ENCODE data around the gene TMEM30B.
"Not testable (repeated sequence)": the region's sequence is repeated elsewhere in the genome, so short reads cannot be mapped to it uniquely, and the experiment has no call there.

TMEM30B gene

GRCh38 chr14:61266891-61267740 lies 14.0 kb downstream of the TMEM30B start:
- in situ Hi-C loops (cut with MboI; ENCODE audit: low sequenced_read_pairs), result no loop called here

GRCh38 chr14:61266436-61266835 lies 14.7 kb downstream of the TMEM30B start:
- in situ Hi-C loops (cut with MboI; ENCODE audit: low sequenced_read_pairs), result no loop called here

DNA sequence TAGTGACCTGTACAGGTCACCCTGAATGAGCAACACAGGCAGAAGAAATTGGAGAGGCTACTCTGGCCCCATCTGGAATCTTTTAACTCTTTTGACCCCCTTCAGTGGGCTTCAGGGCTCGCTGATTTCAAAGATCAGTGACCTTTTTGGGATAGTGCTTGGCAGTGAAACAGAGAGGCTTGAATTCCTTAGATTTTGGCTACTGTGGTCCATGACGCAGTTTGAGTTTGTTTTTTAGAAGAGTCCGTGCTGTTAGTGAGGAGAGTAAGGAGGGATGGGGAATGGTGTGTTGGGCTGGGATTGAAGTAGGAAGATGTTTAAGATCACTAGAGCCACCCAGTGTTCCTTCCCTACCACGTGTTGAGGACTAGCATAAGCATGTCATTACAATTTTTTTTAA lies 16.5 kb downstream of the TMEM30B start:
- in situ Hi-C loops (cut with MboI; ENCODE audit: low sequenced_read_pairs), result no loop called here

DNA sequence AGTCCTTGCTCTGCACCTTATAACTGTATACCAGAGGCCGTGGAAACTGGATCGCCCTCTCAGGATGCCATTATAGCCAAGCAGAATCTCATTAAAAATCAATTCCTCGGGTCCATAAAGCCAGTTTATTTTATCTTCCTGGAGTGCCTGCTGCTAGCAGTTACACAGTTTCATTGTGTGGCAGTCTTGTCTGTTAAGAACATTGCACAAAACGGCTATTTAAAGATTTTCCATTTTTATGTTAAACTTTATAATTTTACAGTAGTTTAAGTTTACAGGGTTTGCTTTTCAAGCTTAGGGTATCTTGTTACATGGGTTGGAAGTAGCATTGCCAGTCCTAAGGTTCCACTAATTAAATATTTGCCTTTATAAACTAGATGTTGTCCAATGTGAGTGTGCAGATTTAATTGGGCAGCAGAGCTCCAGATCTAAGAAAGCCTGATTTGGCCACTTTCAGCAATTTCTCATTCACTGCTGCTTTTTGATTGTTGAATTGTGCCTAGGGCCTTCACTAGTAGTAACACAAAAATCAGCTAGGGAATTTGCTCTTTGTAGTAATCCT lies 17.0 kb downstream of the TMEM30B start:
- in situ Hi-C loops (cut with MboI; ENCODE audit: low sequenced_read_pairs), result no loop called here

DNA sequence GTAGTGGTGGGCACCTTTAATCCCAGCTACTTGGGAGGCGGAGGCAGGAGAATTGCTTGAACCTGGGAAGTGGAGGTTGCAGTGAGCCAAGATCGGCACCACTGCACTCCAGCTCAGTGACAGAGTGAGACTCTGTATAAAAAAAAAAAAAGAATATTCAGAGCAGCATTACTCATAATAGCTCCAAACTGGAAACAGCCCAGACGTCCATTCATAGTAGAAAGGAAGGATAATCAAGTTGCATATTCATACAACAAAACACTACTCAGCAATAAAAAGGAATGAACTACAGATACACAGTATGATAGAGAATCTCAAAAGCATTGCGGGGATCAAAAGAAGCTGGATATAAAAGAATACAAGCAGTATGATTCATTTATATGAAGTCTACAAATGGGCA lies 19.1 kb downstream of the TMEM30B start:
- in situ Hi-C loops (cut with MboI; ENCODE audit: low sequenced_read_pairs), result no loop called here

DNA sequence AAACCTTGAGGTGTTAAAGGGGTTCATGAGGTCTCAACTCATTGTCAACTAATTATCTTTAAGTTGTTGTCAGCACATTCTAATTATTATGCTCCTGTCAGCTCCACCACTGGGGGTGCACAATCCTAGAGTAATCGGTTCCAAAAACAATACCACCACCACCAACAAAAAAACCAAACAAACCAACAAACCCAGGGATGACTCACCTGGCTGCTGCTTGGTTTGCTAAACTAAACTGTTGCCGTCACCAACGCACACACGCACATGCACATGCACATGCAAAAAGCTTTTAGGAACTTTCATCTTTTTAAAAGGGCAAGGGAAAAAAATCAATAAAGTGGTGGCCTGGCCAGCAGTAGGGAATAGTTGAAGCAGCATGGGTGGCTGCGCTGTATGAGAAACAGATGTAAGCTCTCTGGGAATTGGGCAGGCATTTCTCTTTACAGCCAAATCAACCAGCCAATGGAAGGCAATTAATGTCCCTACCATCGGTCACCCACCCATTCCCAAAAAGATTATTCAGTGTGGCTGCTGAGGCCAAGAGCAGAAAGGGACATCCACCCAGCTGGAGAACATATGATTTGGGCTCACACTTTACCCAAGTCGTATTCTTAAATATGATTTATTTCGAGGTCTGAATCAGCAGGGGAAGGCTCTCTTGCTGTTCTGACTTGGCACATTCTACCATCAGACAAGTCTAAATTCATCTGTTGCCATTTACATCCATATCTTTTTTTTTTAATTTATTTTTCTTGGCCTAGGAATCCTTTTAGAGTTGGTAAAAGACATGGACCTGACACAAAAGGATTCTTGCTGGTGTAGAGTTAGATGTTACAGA lies 20.0 kb downstream of the TMEM30B start:
- in situ Hi-C loops (cut with MboI; ENCODE audit: low sequenced_read_pairs), result no loop called here

GRCh38 chr14:61258985-61259384 lies 22.2 kb downstream of the TMEM30B start:
- in situ Hi-C loops (cut with MboI; ENCODE audit: low sequenced_read_pairs), result no loop called here

- in situ Hi-C loops (cut with MboI; ENCODE audit: low sequenced_read_pairs), result no loop called here
Observed at GRCh38 chr14:61257469-61258057, 23.6 kb downstream of the TMEM30B start.

DNA sequence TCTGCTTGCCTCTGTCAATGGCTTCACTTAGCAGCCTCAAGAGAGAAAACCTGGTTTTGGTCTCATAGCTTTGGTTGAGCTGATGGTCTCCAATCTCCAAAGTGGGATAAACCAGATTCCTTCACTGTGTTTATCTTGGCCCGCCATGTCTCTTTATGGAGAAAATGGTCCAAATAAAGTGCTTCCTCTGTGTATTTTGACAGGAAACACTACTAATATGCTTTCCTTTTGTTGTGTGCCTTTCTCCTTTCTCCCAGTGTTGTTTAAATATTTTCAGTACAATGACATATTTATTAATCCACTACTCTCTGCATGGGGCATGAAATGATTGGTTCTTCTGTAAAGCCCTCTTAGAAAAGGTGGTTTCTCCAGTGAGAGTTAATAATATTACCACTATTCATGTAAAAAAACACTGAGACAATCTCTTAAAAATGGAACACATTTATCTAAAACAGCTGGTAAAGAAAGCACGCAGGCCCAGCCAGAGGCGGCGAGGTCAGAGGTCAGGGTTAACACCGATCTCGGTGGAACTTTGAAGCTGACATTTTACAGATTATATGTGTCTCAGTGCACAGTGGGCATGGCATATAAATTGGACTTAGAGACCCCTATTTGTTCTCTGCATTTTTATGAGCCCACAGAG lies 24.2 kb downstream of the TMEM30B start:
- in situ Hi-C loops (cut with MboI; ENCODE audit: low sequenced_read_pairs), result no loop called here

- in situ Hi-C loops (cut with MboI; ENCODE audit: low sequenced_read_pairs), result no loop called here
Observed at GRCh38 chr14:61255968-61256367, 25.2 kb downstream of the TMEM30B start.

DNA sequence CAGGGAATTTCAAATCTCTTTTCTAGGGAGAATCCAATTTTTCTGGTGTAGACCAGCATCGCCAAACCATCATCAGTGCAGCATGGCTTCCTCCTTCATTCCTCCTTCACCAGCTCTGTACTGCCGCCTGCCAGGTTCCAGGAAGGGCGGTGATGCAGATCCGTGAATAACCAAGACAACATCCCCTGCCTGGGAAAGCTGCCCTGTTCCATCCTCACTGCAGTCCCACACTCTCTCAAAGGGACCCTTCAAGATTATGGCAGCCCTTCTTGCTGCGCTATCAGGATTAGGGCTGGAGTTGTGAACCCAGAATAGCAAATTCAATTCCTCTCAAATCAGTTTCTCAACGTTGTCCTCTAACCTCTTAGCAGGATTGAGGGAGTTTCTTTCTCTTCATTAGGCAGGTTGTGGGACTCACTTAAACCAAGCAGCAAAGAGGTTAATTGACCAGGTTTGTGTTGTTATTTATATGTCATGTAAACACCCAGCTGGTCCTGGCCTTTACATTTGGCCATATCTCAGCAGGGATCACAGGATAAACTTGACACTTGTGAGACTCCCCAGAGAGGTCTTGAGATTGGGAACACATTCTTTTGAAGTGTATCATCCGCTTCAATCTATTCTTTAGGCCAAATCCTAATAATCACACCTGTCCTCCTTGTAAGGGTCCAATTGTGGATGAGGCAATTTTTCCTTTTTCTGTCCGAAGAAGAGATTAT lies 26.2 kb downstream of the TMEM30B start:
- in situ Hi-C loops (cut with MboI; ENCODE audit: low sequenced_read_pairs), result no loop called here

DNA sequence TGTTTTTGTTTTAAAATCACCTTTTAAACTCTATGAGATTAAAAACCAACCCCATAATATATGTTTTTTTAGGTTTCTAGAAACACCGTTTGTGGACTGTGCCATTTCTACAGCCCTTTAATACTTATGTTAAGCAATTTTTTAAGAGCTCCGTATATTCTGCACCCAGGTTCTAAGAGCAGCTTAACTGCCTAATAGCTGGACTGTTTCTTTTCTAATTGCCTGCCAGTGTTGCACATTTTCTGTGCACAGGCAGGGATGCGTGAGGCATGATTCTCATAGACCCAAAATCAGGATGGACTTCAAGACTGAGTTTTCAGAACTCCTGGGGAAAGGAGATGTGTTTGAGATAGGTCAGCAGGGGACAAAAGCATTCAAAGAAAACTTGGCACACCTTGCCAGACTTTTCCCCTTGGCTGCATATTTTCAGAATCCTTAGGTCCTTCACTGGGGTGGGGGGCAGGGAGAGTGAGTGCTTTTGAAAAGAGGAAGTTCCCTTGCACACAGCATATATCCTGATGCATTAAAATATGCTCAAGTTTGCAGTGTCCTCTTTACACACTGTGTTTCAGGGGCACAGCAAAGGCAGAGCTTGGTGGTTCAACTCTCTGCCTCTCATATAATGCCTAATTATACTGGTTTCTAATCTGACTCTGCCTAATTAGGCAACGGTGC lies 27.9 kb downstream of the TMEM30B start:
- in situ Hi-C loops (cut with MboI; ENCODE audit: low sequenced_read_pairs), result no loop called here

GRCh38 chr14:61252369-61253063 lies 28.6 kb downstream of the TMEM30B start:
- in situ Hi-C loops (cut with MboI; ENCODE audit: low sequenced_read_pairs), result no loop called here

DNA sequence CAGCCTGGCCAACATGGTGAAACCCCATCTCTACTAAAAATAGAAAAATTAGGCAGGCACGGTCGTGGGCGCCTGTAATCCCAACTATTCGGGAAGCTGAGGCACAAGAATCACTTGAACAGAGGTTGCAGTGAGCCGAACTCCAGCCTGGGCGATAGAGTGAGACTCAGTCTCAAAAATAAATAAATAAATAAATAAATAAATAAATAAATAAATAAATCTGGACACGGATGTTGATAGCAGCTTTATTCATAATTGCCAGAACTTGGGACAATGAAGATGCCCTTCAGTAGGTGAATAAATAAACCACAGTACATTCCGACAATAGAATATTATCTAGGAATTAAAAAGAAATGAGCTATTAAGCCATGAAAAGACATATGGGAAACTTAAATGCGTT lies 31.1 kb downstream of the TMEM30B start:
- in situ Hi-C loops (cut with MboI; ENCODE audit: low sequenced_read_pairs), result no loop called here

GRCh38 chr14:61247935-61248334 lies 33.2 kb downstream of the TMEM30B start:
- in situ Hi-C loops (cut with MboI; ENCODE audit: low sequenced_read_pairs), result no loop called here

GRCh38 chr14:61246721-61247120 lies 34.4 kb downstream of the TMEM30B start:
- in situ Hi-C loops (cut with MboI; ENCODE audit: low sequenced_read_pairs), result no loop called here

DNA sequence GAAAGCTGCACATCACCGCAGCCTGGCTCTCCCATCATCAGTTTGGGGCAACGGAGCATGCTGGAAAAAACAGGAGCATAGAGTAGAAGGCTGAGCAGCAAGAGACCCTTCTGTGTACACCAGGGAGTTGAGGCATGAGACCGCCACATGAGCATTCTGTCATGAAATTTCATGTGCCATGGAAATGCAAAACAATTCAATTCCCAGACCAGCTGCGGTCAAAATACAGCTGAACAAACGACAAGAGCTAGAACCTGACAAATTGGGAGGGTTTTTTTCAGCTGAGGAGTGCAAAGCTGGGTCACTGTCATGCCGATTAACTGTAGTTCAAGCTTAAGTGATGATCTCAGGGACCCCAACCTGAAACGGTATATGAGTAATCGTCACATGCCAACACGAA lies 37.1 kb downstream of the TMEM30B start:
- in situ Hi-C loops (cut with MboI; ENCODE audit: low sequenced_read_pairs), result no loop called here

DNA sequence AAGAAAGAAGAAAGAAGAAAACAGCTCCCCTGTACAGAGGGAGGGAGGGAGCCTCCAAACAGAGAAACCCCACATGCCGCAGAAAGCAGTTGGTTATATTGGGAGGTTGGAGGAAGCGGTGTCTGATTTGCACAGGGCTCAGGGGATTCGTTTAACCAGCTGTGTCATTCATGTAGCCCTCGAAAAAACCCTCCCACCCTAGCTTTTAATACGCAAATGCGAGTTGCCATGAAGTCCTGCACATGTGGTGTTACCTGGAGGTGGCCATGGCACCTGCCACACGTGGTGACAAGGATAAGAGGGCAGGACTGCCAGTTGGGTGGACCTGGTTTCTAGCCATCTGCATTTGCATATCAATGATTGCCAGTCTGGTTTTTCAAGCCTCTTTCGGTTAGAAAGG lies 40.9 kb downstream of the TMEM30B start:
- in situ Hi-C loops (cut with MboI; ENCODE audit: low sequenced_read_pairs), result no loop called here

DNA sequence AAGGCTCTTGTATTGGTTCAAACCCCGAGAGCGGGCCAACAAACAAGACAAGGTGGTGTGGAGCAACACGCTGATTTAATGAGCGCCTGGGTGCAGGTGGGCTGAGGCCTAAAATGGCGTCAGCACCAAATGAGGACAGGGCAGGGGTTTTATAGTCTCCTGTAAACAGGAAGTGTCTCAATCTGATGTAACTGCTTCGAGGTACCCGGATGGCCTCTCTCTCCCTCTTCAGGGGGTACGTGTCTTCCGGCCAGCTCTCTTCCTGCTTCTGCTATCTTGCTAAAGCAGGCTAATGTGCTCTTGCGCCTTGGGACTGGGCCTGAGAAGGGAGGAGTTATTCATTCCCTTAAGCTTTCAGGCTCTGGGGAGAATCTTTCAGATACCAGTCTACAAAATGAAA lies 41.9 kb downstream of the TMEM30B start:
- in situ Hi-C loops (cut with MboI; ENCODE audit: low sequenced_read_pairs), result not testable (repeated sequence)

Measured in hTERT RPE-1 (cell line).